Ovary (tissue), 9 donors: ENCODE results near the gene TPGS1. TPM values are rescaled to one million over a fixed set of nuclear protein-coding genes. Genes with fewer than 3 reads are reported as not detected.
A peak's percentile ranks its signal among the peaks of the same experiment; 100 is the strongest.

Experiments
- DNase-seq, 5 donors: peaks; one replicate each; pipeline ENCODE4 v3.0.0-alpha.2; 2019 to 2020
- H3K27ac ChIP-seq, 2 donors: fragments of 200-600 bp; one replicate each; pipeline versions ENCODE4 v1.5.1 to v1.8.0; 2019 to 2022
- H3K27me3 ChIP-seq: fragments of 200-600 bp; one replicate; pipeline ENCODE4 v1.8.0; 2022
- H3K36me3 ChIP-seq: fragments of 200-600 bp; sonication (generic); one replicate; pipeline ENCODE4 v1.5.1; 2019
- H3K4me1 ChIP-seq: one replicate; pipeline ENCODE4 v1.8.1; 2013; ENCODE audit warnings: mild to moderate bottlenecking, moderate library complexity; ENCODE audit not compliant: insufficient read depth
- H3K4me3 ChIP-seq: fragments of 200-600 bp; sonication (generic); one replicate; pipeline ENCODE4 v1.5.1; 2017
- H3K9me3 ChIP-seq, 2 donors: fragments of 200-600 bp in 1 of 2; sonication (generic) in 1 of 2; one replicate each; pipeline versions ENCODE4 v1.5.1 to v1.8.1; 2013 to 2019; ENCODE audit warnings: mild to moderate bottlenecking in 1 of 2, moderate library complexity in 1 of 2
- EP300 ChIP-seq: sonication (generic); formaldehyde crosslinking; IDR thresholded peaks from one replicate; pipeline ENCODE4 v1.6.1; 2017; ENCODE audit warnings: antibody characterized with exemption
- POLR2A ChIP-seq: fragments of 450-650 bp; IDR thresholded peaks from one replicate; pipeline ENCODE4 v1.6.1; 2017; ENCODE audit warnings: antibody characterized with exemption, mild to moderate bottlenecking, moderate library complexity
- WGBS, 3 donors: extraction: QIAGEN DNeasy Blood & Tissue Kit in 1 of 3; methylation state at CpG; one replicate each; pipeline versions ENCODE4 v1.1.5 to v1.1.7; 2013 to 2017; 5-methylcytosine and 5-hydroxymethylcytosine counted together
- intact Hi-C, 4 donors: fragments of 100-400 bp; cut with DNase I; formaldehyde crosslinking; loops; one replicate each; pipeline versions ENCODE4 v1.11.0 to v1.15.1; 2022 to 2023
- polyA plus RNA-seq, 2 donors: library from polyadenylated mRNA; stranded (reverse); fragments of 200-250 nt in 1 of 2; fragments of 350-450 nt in 1 of 2; fragmentation: Illumina TruSeq in 1 of 2; extraction: RNeasy Lipid Tissue Mini Kit (QIAGEN cat#74804) in 1 of 2; gene quantifications; one replicate each; pipeline ENCODE4 v1.2.3, GENCODE V29; 2013 to 2014
- total RNA-seq, 7 donors: library from RNA; depleted of rRNA in 2 of 7; stranded (reverse); fragments of >200 nt in 2 of 7; fragmentation: NEBNext Ultra II Directional in 3 of 7; extraction: Animal tissue kit (Norgen Biotek cat#: 25700) in 3 of 7; gene quantifications; one replicate each; pipeline versions ENCODE4 v1.1.0 to v1.2.4, GENCODE V29; 2016 to 2023
- TF ChIP-seq, protein P1 (sequence below), 3 donors: fragments of 450-650 bp in 2 of 3; fragments of 200-600 bp in 1 of 3; IDR thresholded peaks; one replicate each; pipeline versions ENCODE4 v1.5.1 to v1.8.0; 2016 to 2022; ENCODE audit warnings: antibody characterized with exemption in 3 of 3, mild to moderate bottlenecking in 1 of 3
- donor health status: DM: no; HTN: no; CAD: no; lungs with moderate emphysema.
- donor health status: DM: no; HTN: no; CAD: no.
- donor health status: Bipolar disorder and iron deficiency.
- donor health status: DM: yes; HTN: yes; CAD: no.
- donor health status: DM: no; HTN: no; CAD: no.
- donor health status: DM: yes; HTN: yes; CAD: no.

Gene TPGS1
- total and polyA plus RNA-seq, 9 donors: 0.12 to 93.3 (median 24.7) TPM

DNA sequence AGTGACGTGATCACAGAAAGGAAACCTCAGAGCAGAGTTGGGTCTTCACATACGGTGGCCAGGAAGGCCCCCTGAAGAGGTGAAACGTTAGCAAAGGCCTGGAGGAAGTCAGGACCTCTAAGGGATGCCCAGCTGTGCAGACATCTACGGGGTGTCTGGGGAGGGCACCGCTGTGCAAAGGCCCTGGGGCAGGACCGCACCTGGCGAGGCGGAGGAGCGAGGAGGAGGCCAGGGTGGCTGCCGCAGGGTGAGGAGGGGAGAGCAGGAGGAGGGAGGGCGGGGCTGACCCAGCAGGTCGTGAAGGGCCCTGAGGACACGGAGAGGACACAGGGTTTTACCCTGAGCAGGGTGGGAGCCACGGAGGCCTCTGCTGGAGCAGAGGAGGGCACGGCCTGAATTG lies 22.8 kb upstream of the TPGS1 start:
- H3K4me3 ChIP-seq: no peak overlapping the region
- no peak for DNase-seq
- peaks cover under 1% of the 10 kb centered on the region for H3K4me1 ChIP-seq
- 57 to 68% (median 60%) methylated on average over 15 of the region's 15 CpGs for WGBS, 3 donors
- no peak overlapping the region for H3K27ac ChIP-seq
- TF ChIP-seq POLR2A: no peak
- no peak for TF ChIP-seq EP300
- TF ChIP-seq, protein P1, sequence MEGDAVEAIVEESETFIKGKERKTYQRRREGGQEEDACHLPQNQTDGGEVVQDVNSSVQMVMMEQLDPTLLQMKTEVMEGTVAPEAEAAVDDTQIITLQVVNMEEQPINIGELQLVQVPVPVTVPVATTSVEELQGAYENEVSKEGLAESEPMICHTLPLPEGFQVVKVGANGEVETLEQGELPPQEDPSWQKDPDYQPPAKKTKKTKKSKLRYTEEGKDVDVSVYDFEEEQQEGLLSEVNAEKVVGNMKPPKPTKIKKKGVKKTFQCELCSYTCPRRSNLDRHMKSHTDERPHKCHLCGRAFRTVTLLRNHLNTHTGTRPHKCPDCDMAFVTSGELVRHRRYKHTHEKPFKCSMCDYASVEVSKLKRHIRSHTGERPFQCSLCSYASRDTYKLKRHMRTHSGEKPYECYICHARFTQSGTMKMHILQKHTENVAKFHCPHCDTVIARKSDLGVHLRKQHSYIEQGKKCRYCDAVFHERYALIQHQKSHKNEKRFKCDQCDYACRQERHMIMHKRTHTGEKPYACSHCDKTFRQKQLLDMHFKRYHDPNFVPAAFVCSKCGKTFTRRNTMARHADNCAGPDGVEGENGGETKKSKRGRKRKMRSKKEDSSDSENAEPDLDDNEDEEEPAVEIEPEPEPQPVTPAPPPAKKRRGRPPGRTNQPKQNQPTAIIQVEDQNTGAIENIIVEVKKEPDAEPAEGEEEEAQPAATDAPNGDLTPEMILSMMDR (IDR thresholded peaks at IDR 0.05): no peak
- H3K9me3 ChIP-seq: no peaks in the 10 kb centered on the region
- no peaks in the 10 kb centered on the region for H3K36me3 ChIP-seq
- no peaks in the 10 kb centered on the region for H3K27me3 ChIP-seq
- intact Hi-C loops: no loop called here

DNA sequence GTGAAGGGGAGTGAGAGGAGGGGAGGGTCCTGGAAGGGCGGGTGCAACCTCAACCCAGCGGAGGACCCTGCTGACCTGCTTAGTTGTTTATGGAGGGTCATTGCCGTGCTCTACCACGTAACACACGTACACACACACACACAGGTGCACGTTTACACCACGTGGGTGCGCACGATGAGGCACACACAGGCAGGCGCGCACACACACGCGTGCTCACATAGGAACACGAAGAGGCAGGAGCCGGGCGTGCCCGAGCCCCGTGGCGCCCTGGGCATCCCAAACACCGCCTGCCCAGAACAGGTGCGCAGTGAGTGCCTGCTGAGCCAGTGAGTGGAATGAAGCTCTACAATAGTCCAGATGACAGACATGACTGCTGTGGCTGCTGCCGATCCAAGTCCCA lies 22.2 kb upstream of the TPGS1 start:
- intact Hi-C loops: no loop called here
- H3K4me1 ChIP-seq: peaks cover 4% of the 10 kb centered on the region
- H3K9me3 ChIP-seq: no peaks in the 10 kb centered on the region
- no peaks in the 10 kb centered on the region for H3K36me3 ChIP-seq
- H3K27me3 ChIP-seq: no peaks in the 10 kb centered on the region
- WGBS, 3 donors: 64 to 73% (median 65%) methylated on average over 21 to 22 of the region's 22 CpGs
- H3K27ac ChIP-seq: no peak overlapping the region
- no peak for DNase-seq
- H3K4me3 ChIP-seq: no peak overlapping the region
- no peak for TF ChIP-seq EP300
- TF ChIP-seq POLR2A: no peak
- TF ChIP-seq, protein P1 (IDR thresholded peaks at IDR 0.05): no peak

DNA sequence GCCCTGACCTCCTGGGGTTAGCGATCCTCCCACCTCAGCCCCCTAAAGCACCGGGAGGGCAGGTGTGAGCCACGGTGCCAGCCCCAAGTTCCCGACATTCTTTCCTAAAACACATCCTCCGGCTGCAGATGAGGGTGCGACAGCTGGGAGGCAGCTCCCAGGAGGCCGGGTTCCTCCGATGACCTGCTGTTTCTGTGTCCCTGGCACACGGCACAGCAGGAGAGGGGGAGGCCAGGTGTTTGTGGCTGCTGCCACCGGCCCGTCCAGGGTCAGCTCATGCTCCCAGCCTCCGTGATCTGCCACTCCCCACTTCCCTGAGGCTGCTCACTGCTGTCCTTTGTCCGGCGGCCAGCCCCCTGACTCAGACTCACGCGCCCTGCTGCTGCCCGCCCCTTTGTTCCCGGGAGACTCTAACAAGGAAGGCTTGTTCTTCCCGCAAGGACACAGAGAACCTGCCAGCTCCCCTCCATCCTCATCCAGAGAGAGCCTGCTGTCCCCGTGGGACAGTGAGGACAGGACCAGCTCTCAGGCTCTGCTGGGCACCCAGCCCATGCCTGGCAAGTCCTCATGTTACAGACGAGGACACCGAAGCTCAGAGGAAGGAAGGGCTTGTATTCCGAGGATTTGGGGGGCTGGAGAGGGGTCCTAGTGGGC lies 21.6 kb upstream of the TPGS1 start:
- Histone ChIP-seq H3K27me3 (no peaks in the 10 kb centered on the region), H3K4me3 (no peak overlapping the region), H3K9me3 (no peaks in the 10 kb centered on the region), H3K36me3 (no peaks in the 10 kb centered on the region), H3K4me1 (peaks cover 4% of the 10 kb centered on the region), H3K27ac (no peak overlapping the region)
- WGBS, 3 donors: 5 to 6% (median 5%) methylated on average over 13 to 23 of the region's 23 CpGs
- TF ChIP-seq, protein P1 (IDR thresholded peaks at IDR 0.05): no peak
- TF ChIP-seq POLR2A (no peak), EP300 (no peak)
- DNase-seq: peak in 2 of 5 donors; percentile 42 to 56
- intact Hi-C loops: no loop called here

DNA sequence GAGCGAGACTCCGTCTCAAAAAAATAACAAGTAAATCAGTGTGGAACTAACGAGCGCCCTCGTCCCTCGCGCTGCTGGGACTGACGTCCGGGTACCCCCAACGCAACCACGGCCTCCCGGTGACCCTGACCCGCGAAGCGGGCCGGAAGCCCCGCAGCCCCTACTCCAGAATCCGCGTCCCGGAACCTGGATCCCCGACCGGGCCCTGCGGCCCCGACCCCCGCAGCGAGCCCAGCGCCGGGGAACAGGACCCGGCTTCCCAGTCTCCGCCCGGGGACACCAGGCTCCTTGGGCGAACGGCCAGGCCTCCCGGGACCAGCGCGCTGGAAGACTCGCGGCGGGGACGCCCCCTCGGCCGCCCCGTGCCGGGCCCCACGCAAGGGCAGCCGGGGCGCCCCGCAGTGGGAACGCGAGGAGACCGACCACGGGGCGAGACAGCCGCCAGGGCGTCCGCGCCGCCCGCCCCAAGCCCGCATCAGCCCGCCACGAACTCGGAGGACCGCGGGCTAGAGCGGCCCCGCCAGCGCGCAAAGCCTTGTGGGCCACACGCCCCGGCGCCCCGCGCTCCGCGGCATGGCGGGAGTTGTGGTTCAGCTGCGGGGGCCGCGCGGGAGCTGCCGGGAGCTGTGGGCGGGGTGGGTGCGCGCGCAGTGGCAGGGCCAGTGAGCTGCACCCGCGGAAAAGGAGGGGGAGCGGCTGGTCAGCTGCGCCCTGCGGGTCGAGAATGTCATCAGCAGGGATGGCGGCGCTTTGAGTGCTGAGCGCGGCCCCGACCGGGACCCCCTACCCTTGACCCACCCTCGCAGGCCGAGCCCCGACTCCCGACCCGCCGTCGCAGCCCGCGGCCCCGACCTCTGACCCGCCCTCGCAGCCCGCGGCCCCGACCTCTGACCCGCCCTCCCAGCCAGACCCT lies 18.5 kb upstream of the TPGS1 start:
- Histone ChIP-seq H3K36me3 (no peaks in the 10 kb centered on the region), H3K4me1 (peaks cover 4% of the 10 kb centered on the region), H3K9me3 (no peaks in the 10 kb centered on the region), H3K27ac (peak overlapping the region; percentile 18 to 85), H3K4me3 (peak overlapping the region; percentile 74), H3K27me3 (no peaks in the 10 kb centered on the region)
- 1% methylated on average over 47 to 114 of the region's 114 CpGs for WGBS, 3 donors
- intact Hi-C loops: no loop called here
- TF ChIP-seq EP300: no peak
- TF ChIP-seq, protein P1 (IDR thresholded peaks at IDR 0.05): peak in 1 of 3 donors; percentile 52
- TF ChIP-seq POLR2A: peak; percentile 78
- DNase-seq: peak; percentile 93 to 98 (median 96)
